ENCODE data around the gene SEC22C. TPM values are rescaled to one million over a fixed set of nuclear protein-coding genes. Genes with fewer than 3 reads are reported as not detected.

Gene SEC22C
- total RNA-seq, 6 donors from 2014 or later, result 36.3 to 59.7 (median 50.6) TPM

DNA sequence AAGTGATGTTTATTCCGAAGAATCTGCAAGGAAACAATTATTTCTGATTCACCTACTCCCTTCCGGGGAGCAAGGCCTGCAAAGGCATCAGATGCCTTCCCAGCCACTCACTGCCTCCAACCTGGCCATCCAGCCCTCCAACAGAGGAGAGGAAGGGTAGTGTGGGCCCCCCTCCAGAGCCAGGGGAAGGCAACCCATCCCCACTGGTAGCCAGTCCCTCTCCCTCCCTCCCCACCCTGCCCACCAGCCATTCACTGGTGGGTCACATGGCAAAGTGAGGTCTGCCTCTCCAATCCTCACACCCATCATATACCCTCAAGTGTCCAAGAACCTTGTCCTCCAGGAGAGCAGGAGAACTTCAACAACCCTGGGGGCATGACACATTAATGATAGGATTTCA is 81.7 kb downstream of the SEC22C start:
- no peaks in the 10 kb centered on the region for H3K9me3 ChIP-seq
- H3K4me1 ChIP-seq, result peaks cover 12 to 27% (median 24%) of the 10 kb centered on the region in 4 donors
- no peaks in the 10 kb centered on the region for H3K27me3 ChIP-seq
- no peak overlapping the region for H3K27ac ChIP-seq
- H3K36me3 ChIP-seq, result peaks cover 0 to 13% (median 0%) of the 10 kb centered on the region in 4 donors
- no peak for ATAC-seq (ENCODE audit: low FRiP score in 2 of 2)
- H3K4me3 ChIP-seq, result no peak overlapping the region
- WGBS, 2 donors, result 57 to 60% methylated on average over 2 of the region's 2 CpGs
- peak in 1 of 2 donors; percentile 3 for DNase-seq
- TF ChIP-seq, protein P1, sequence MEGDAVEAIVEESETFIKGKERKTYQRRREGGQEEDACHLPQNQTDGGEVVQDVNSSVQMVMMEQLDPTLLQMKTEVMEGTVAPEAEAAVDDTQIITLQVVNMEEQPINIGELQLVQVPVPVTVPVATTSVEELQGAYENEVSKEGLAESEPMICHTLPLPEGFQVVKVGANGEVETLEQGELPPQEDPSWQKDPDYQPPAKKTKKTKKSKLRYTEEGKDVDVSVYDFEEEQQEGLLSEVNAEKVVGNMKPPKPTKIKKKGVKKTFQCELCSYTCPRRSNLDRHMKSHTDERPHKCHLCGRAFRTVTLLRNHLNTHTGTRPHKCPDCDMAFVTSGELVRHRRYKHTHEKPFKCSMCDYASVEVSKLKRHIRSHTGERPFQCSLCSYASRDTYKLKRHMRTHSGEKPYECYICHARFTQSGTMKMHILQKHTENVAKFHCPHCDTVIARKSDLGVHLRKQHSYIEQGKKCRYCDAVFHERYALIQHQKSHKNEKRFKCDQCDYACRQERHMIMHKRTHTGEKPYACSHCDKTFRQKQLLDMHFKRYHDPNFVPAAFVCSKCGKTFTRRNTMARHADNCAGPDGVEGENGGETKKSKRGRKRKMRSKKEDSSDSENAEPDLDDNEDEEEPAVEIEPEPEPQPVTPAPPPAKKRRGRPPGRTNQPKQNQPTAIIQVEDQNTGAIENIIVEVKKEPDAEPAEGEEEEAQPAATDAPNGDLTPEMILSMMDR (IDR thresholded peaks at IDR 0.05), result no peak
- TF ChIP-seq POLR2AphosphoS5 (IDR thresholded peaks at IDR 0.05) (no peak), POLR2A (IDR thresholded peaks at IDR 0.05) (no peak), EP300 (IDR thresholded peaks at IDR 0.05) (no peak)

- peak in 1 of 2 donors; percentile 1 for DNase-seq
- TF ChIP-seq, protein P1 (IDR thresholded peaks at IDR 0.05), result no peak
- no peak for TF ChIP-seq EP300 (IDR thresholded peaks at IDR 0.05)
- TF ChIP-seq POLR2A (IDR thresholded peaks at IDR 0.05), result no peak
- no peak for TF ChIP-seq POLR2AphosphoS5 (IDR thresholded peaks at IDR 0.05)
- ATAC-seq (ENCODE audit: low FRiP score in 2 of 2), result no peak
- no peaks in the 10 kb centered on the region for H3K27me3 ChIP-seq
- peaks cover 0 to 12% (median 0%) of the 10 kb centered on the region in 4 donors for H3K36me3 ChIP-seq
- H3K4me3 ChIP-seq, result no peak overlapping the region
- H3K4me1 ChIP-seq, result peaks cover 12 to 27% (median 24%) of the 10 kb centered on the region in 4 donors
- H3K27ac ChIP-seq, result no peak overlapping the region
- no peaks in the 10 kb centered on the region for H3K9me3 ChIP-seq
- 93 to 100% methylated on average over 3 of the region's 3 CpGs for WGBS, 2 donors
These were observed 82.3 kb downstream of the SEC22C start for GRCh38 chr3:42499478-42499871.

DNA sequence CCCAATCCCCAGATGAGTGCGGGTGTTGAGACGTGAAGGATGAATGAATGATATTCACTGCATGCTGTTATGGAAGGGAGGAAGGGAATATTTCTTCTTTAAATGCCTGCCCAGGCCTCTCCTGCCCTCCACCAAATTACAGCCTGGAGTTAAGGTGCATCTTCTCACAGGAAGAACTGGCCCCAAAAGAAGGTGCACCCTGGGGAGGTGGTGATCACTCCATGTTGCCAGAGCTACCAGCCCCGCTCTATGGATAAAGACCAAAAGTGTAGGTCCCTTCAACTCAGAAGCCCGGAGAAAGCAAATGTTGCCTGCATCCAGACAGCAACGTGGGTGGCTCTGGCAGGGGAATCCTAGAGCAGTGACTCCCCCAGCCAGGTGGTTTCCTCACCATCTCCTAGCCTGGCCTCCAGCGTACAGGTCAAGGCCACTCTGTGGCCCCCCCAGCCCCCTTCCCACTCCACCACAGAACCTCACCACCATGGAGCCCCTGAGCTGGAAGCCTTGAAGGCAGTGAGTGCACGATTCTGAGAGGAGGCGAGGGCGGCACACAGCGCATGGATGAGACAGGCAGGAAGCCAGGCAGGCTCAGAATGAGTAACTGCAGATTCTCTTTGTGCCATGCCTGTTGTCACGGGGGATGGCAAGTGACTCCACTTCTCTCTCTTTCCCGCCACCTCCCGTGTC is 82.8 kb downstream of the SEC22C start:
- DNase-seq, result peak in 1 of 2 donors; percentile 14
- 86 to 89% methylated on average over 12 to 13 of the region's 13 CpGs for WGBS, 2 donors
- Histone ChIP-seq H3K4me3 (no peak overlapping the region), H3K4me1 (peaks cover 12 to 27% (median 24%) of the 10 kb centered on the region in 4 donors), H3K27me3 (no peaks in the 10 kb centered on the region), H3K36me3 (peaks cover 0 to 7% (median 0%) of the 10 kb centered on the region in 4 donors), H3K9me3 (no peaks in the 10 kb centered on the region), H3K27ac (no peak overlapping the region)
- TF ChIP-seq, protein P1 (IDR thresholded peaks at IDR 0.05), result no peak
- TF ChIP-seq EP300 (IDR thresholded peaks at IDR 0.05) (no peak), POLR2A (IDR thresholded peaks at IDR 0.05) (no peak), POLR2AphosphoS5 (IDR thresholded peaks at IDR 0.05) (no peak)
- ATAC-seq (ENCODE audit: low FRiP score in 2 of 2), result no peak

- 77 to 95% methylated on average over 1 of the region's 1 CpG for WGBS, 2 donors
- no peaks in the 10 kb centered on the region for H3K9me3 ChIP-seq
- H3K27ac ChIP-seq, result no peak overlapping the region
- peak in 1 of 2 donors; percentile 2 for DNase-seq
- H3K4me1 ChIP-seq, result peaks cover 12 to 22% (median 22%) of the 10 kb centered on the region in 4 donors
- no peak for ATAC-seq (ENCODE audit: low FRiP score in 2 of 2)
- no peaks in the 10 kb centered on the region for H3K36me3 ChIP-seq
- no peak for TF ChIP-seq POLR2A (IDR thresholded peaks at IDR 0.05)
- TF ChIP-seq POLR2AphosphoS5 (IDR thresholded peaks at IDR 0.05), result no peak
- TF ChIP-seq EP300 (IDR thresholded peaks at IDR 0.05), result no peak
- TF ChIP-seq, protein P1 (IDR thresholded peaks at IDR 0.05), result no peak
- no peak overlapping the region for H3K4me3 ChIP-seq
- no peaks in the 10 kb centered on the region for H3K27me3 ChIP-seq
These were observed 83.7 kb downstream of the SEC22C start for GRCh38 chr3:42498034-42498433.

Other genes starting within 250 kb of the SEC22C start
- gene LYZL4, start 171.4 kb downstream of the SEC22C start, total RNA-seq, result not detected
- gene VIPR1, start 79.3 kb downstream of the SEC22C start, total RNA-seq, result 100 to 1,000 TPM in 4 of 6 donors, 10 to 100 TPM in 2; 92.6 to 577 (median 198) TPM
- gene SS18L2, start 8.9 kb upstream of the SEC22C start, total RNA-seq, result 10 to 100 TPM in 4 of 6 donors, 1 to 10 TPM in 2; 2.6 to 25.8 (median 17.9) TPM
- 100 to 1,000 TPM in 3 of 6 donors, 10 to 100 TPM in 3; 53.7 to 231 (median 103) TPM for gene NKTR, start 18.7 kb upstream of the SEC22C start, total RNA-seq
- 10 to 100 TPM; 25.1 to 35.8 (median 29.9) TPM for gene ZBTB47, start 71.7 kb upstream of the SEC22C start, total RNA-seq
- gene KLHL40, start 103.6 kb upstream of the SEC22C start, total RNA-seq, result not detected
- 1 to 10 TPM in 2 of 6 donors, under 1 TPM in 2, not detected in 2; 0.71 to 1.6 (median 0.98) TPM for gene HHATL, start 120.8 kb upstream of the SEC22C start, total RNA-seq
- 10 to 100 TPM in 1 of 6 donors, 1 to 10 TPM in 5; 2.1 to 12.8 (median 3.0) TPM for gene CCDC13, start 191.3 kb upstream of the SEC22C start, total RNA-seq
- gene HIGD1A, start 222.5 kb upstream of the SEC22C start, total RNA-seq, result 100 to 1,000 TPM in 2 of 6 donors, 10 to 100 TPM in 4; 26.2 to 108 (median 73.3) TPM
- 1 to 10 TPM in 5 of 6 donors, not detected in 1; 1.1 to 8.2 (median 2.3) TPM for gene ACKR2, start 227.5 kb upstream of the SEC22C start, total RNA-seq